ENCODE data around the gene KAT2B. TPM values are rescaled to one million over a fixed set of nuclear protein-coding genes. Genes with fewer than 3 reads are reported as not detected.

Gene KAT2B
- polyA plus RNA-seq, 1 experiment: 5.5 TPM

DNA sequence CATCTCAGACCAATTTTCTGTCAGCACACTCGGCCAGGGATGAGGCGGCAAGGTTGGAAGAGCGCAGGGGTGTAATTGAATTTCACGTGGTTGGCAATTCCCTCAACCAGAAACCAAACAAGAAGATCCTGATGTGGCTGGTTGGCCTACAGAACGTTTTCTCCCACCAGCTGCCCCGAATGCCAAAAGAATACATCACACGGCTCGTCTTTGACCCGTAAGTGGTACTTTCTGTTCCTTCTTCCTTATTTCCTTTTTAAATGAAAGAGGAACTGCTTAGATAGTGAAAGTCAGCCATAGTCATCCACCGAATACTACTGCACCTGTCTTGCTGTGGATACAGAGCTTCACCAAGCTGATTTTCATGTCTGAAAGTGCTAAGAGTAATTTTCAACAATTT lies 85.7 kb downstream of the KAT2B start:
- no peak for DNase-seq (ENCODE audit: low read depth, low spot score)
- CTCF ChIA-PET: no interaction called here
- Histone ChIP-seq H3K4me3 (ENCODE audit: low read depth, low read length) (no peak overlapping the region), H3K27ac (ENCODE audit: low read depth, low read length) (no peak overlapping the region), H3K9me3 (ENCODE audit: control insufficient read depth, insufficient read depth, low read length) (no peaks in the 10 kb centered on the region), H3K27me3 (ENCODE audit: control insufficient read depth, insufficient read depth, low read length) (no peaks in the 10 kb centered on the region)
- TF ChIP-seq, protein P1, sequence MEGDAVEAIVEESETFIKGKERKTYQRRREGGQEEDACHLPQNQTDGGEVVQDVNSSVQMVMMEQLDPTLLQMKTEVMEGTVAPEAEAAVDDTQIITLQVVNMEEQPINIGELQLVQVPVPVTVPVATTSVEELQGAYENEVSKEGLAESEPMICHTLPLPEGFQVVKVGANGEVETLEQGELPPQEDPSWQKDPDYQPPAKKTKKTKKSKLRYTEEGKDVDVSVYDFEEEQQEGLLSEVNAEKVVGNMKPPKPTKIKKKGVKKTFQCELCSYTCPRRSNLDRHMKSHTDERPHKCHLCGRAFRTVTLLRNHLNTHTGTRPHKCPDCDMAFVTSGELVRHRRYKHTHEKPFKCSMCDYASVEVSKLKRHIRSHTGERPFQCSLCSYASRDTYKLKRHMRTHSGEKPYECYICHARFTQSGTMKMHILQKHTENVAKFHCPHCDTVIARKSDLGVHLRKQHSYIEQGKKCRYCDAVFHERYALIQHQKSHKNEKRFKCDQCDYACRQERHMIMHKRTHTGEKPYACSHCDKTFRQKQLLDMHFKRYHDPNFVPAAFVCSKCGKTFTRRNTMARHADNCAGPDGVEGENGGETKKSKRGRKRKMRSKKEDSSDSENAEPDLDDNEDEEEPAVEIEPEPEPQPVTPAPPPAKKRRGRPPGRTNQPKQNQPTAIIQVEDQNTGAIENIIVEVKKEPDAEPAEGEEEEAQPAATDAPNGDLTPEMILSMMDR (IDR thresholded peaks at IDR 0.05; ENCODE audit: low read depth, low read length): no peak
- POLR2A ChIA-PET: no interaction called here

DNA sequence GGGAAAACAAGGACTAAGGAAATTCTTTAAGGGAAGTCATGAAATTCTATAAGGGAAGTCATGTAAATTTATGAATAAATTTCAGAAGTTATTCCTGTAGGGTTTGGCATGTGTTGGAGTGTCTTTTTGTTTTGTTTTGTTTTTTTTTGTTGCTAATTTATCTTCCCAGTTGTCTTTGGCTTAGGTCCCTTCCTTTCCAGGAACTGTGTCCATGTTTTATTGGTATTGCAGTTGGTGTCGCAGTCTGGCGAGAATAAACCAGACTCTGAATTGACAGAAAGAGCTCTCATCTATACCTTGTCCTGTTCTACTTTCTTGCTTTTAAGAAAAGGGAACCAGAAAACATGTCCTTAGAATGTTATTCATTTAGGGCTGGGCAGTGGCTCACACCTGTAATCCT lies 88.1 kb downstream of the KAT2B start:
- CTCF ChIA-PET: interaction anchor here (0.7 kb wide), 1 partner anchor 45 kb away, joined by 4 read pairs; no protein-coding TSS in a partner anchor
- Histone ChIP-seq H3K4me3 (ENCODE audit: low read depth, low read length) (no peak overlapping the region), H3K27ac (ENCODE audit: low read depth, low read length) (no peak overlapping the region), H3K27me3 (ENCODE audit: control insufficient read depth, insufficient read depth, low read length) (no peaks in the 10 kb centered on the region), H3K9me3 (ENCODE audit: control insufficient read depth, insufficient read depth, low read length) (no peaks in the 10 kb centered on the region)
- TF ChIP-seq, protein P1 (IDR thresholded peaks at IDR 0.05; ENCODE audit: low read depth, low read length): no peak
- POLR2A ChIA-PET: no interaction called here
- DNase-seq (ENCODE audit: low read depth, low spot score): no peak

DNA sequence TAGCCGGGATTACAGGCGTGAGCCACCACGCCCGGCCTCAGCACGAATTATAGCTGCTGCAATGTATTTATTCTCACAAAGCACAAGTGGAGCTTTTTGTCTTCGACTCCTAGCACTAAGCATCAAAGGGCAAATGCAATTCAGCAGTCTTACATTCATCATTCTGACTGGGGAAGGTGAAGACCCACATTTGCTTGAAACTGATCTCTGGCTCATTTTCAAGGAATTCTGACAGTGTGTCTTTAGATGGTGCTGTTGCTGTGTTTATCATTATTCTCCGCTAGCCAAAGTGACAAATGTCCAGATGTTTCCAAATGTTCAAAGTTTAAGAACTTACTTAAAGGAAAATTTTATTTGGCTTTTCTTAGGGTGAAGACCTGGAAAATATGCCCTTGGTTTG lies 89.9 kb downstream of the KAT2B start:
- TF ChIP-seq, protein P1 (IDR thresholded peaks at IDR 0.05; ENCODE audit: low read depth, low read length): no peak
- CTCF ChIA-PET: no interaction called here

DNA sequence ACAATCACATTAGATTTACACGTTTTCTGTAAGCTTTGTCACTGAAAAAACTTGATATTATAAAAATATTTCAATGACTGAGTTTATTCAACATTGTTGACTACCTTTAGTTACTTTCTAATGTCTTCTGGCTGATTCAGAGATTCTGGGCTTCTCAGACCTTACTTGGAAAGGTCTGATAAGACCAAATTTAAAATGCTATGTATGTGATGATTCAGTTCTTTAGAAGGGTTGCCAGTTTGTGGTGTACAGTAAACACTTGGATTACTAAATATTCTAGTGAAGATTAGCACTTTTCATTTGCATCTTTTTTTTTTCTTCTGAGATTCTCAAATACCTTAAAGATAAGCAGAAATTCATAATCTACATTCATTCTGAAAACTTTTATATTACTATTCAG lies 96.0 kb downstream of the KAT2B start:
- ChIA-PET CTCF (no interaction called here), POLR2A (no interaction called here)
- Histone ChIP-seq H3K9me3 (ENCODE audit: control insufficient read depth, insufficient read depth, low read length) (no peaks in the 10 kb centered on the region), H3K27ac (ENCODE audit: low read depth, low read length) (no peak overlapping the region), H3K27me3 (ENCODE audit: control insufficient read depth, insufficient read depth, low read length) (no peaks in the 10 kb centered on the region), H3K4me3 (ENCODE audit: low read depth, low read length) (no peak overlapping the region)
- TF ChIP-seq, protein P1 (IDR thresholded peaks at IDR 0.05; ENCODE audit: low read depth, low read length): no peak
- no peak for DNase-seq (ENCODE audit: low read depth, low spot score)

More for the DNA sequence above, 89.9 kb downstream of the KAT2B start:
- H3K27ac ChIP-seq (ENCODE audit: low read depth, low read length): no peak overlapping the region
- H3K9me3 ChIP-seq (ENCODE audit: control insufficient read depth, insufficient read depth, low read length): no peaks in the 10 kb centered on the region
- no peak for DNase-seq (ENCODE audit: low read depth, low spot score)
- H3K4me3 ChIP-seq (ENCODE audit: low read depth, low read length): no peak overlapping the region
- POLR2A ChIA-PET: no interaction called here
- H3K27me3 ChIP-seq (ENCODE audit: control insufficient read depth, insufficient read depth, low read length): no peaks in the 10 kb centered on the region

DNA sequence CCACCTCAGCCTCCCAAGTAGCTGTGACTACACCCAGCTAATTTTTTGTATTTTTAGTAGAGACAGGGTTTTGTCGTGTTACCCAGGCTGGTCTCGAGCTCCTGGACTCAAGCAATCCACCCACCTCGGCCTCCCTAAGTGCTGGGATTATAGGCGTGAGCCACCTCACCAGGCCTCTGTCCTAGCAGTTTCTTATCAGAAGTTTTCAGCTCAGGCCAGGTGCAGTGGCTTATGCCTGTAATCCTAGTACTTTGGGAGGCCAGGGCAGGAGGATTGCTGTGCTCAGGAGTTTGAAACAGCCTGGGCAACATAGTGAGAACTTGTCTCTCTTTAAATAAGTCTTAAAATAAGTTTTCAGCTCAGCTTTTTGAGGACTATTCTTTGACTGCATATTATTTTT lies 97.4 kb downstream of the KAT2B start:
- POLR2A ChIA-PET: no interaction called here
- TF ChIP-seq, protein P1 (IDR thresholded peaks at IDR 0.05; ENCODE audit: low read depth, low read length): no peak
- Histone ChIP-seq H3K27ac (ENCODE audit: low read depth, low read length) (no peak overlapping the region), H3K9me3 (ENCODE audit: control insufficient read depth, insufficient read depth, low read length) (no peaks in the 10 kb centered on the region), H3K27me3 (ENCODE audit: control insufficient read depth, insufficient read depth, low read length) (no peaks in the 10 kb centered on the region), H3K4me3 (ENCODE audit: low read depth, low read length) (no peak overlapping the region)
- CTCF ChIA-PET: no interaction called here
- no peak for DNase-seq (ENCODE audit: low read depth, low spot score)
